Caco-2 (cell line): ENCODE data around the gene PIK3C2G. TPM values are rescaled to one million over a fixed set of nuclear protein-coding genes. Genes with fewer than 3 reads are reported as not detected.

Experiments used
- BruUV-seq: library from RNA; stranded (reverse); fragments of 400-500 nt; replicated peaks from 2 replicates; lab custom pipeline; 2021; lab: Mats Ljungman, UMichigan
- CTCF ChIA-PET: fragments of 300-600 bp; sonication (Branson Sonifier 250); formaldehyde crosslinking; loops from one replicate; lab custom pipeline; 2022; ENCODE audit warnings: antibody characterized with exemption; lab: Charles Lee
- POLR2A ChIA-PET: fragments of 300-600 bp; sonication (Branson Sonifier 250); formaldehyde crosslinking; loops from one replicate; lab custom pipeline; 2022; ENCODE audit warnings: antibody characterized with exemption; lab: Charles Lee
- DNase-seq, 2 experiments: peaks; one replicate each; pipeline versions ENCODE4 v3.0.0 to v3.0.0-alpha.2; 2020 to 2022
- H3K27me3 ChIP-seq: replicated peaks from 2 replicates; pipeline ENCODE4 v1.6.0; 2011; ENCODE audit warnings: low read length; ENCODE audit not compliant: control insufficient read depth, insufficient read depth
- H3K36me3 ChIP-seq: 2 replicates; pipeline ENCODE4 v1.5.1; 2011; ENCODE audit warnings: low read length; ENCODE audit not compliant: control insufficient read depth, insufficient read depth
- H3K4me1 ChIP-seq: fragments of 250-450 bp; sonication (Bioruptor Pico); 2 replicates; pipeline ENCODE4 v1.5.1; 2020; ENCODE audit warnings: mild to moderate bottlenecking
- H3K4me3 ChIP-seq: 2 replicates; pipeline ENCODE4 v1.5.1; 2011; ENCODE audit warnings: low read depth, mild to moderate bottlenecking, control low read depth, low read length
- H3K9me3 ChIP-seq: fragments of 250-450 bp; sonication (Bioruptor Pico); 2 replicates; pipeline ENCODE4 v1.5.1; 2020; ENCODE audit warnings: mild to moderate bottlenecking, moderate library complexity
- H3K27ac Mint-ChIP-seq: one replicate; pipeline ENCODE4 v1.8.0; 2022; ENCODE audit warnings: mixed read lengths; ENCODE audit not compliant: unreplicated experiment
- H3K27me3 Mint-ChIP-seq: one replicate; pipeline ENCODE4 v1.8.0; 2022; ENCODE audit warnings: mixed read lengths; ENCODE audit not compliant: insufficient read depth, unreplicated experiment
- H3K36me3 Mint-ChIP-seq: one replicate; pipeline ENCODE4 v1.8.0; 2022; ENCODE audit warnings: mild to moderate bottlenecking, mixed read lengths; ENCODE audit not compliant: insufficient read depth, unreplicated experiment
- H3K4me1 Mint-ChIP-seq: one replicate; pipeline ENCODE4 v1.8.0; 2022; ENCODE audit warnings: low read depth, mixed read lengths; ENCODE audit not compliant: unreplicated experiment
- H3K4me3 Mint-ChIP-seq: one replicate; pipeline ENCODE4 v1.8.0; 2022; ENCODE audit warnings: mild to moderate bottlenecking, moderate library complexity, mixed read lengths; ENCODE audit not compliant: unreplicated experiment
- H3K9me3 Mint-ChIP-seq: one replicate; pipeline ENCODE4 v1.8.0; 2022; ENCODE audit warnings: mixed read lengths; ENCODE audit not compliant: unreplicated experiment
- CTCF ChIP-seq, 2 experiments: fragments of 200-600 bp in 1 of 2; IDR thresholded peaks; 1 replicate in 1 of 2; 2 replicates in 1 of 2; pipeline versions ENCODE4 v1.5.1 to v1.8.0; 2011 to 2022; ENCODE audit warnings: antibody characterized with exemption in 1 of 2, control low read depth in 1 of 2, inconsistent platforms in 1 of 2, low read depth in 1 of 2, low read length in 1 of 2, mild to moderate bottlenecking in 1 of 2, moderate library complexity in 1 of 2; ENCODE audit not compliant: insufficient read depth in 1 of 2, severe bottlenecking in 1 of 2, unreplicated experiment in 1 of 2
- intact Hi-C: fragments of 100-400 bp; cut with micrococcal nuclease; formaldehyde crosslinking; loops from one replicate; pipeline ENCODE4 v1.10.0; 2022; ENCODE audit not compliant: unreplicated experiment
- total RNA-seq: library from RNA; stranded (reverse); gene quantifications from 2 replicates; pipeline ENCODE4 v1.2.3, GENCODE V29; 2022

The PIK3C2G gene
- total RNA-seq, 1 experiment from 2014 or later, result not detected

DNA sequence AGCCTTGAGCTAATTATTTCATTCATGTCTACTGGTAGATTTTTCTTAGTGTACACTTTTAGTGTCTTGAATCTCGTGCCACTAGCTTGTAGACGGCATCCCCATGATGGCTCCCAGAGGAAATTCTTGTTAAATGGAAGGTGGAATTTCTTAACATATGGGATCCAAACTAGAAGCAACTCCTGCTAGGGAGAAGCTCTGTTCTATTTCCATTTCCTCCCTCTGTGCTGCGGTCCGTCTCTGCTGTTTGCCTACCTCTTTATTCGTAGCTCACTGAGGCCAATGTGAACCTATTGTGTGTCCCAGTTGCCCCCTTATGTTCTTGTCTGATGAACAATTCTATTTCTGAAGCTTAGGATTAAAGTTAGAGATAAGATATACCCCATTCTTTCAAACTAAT, 588 bp downstream of the PIK3C2G start:
- H3K36me3 Mint-ChIP-seq, result no peaks in the 10 kb centered on the region
- Histone ChIP-seq H3K4me3 (no peak overlapping the region), H3K36me3 (no peaks in the 10 kb centered on the region), H3K27me3 (no peaks in the 10 kb centered on the region), H3K4me1 (no peaks in the 10 kb centered on the region), H3K9me3 (no peaks in the 10 kb centered on the region)
- no peaks in the 10 kb centered on the region for H3K4me1 Mint-ChIP-seq
- no TSS peak for BruUV-seq
- no peaks in the 10 kb centered on the region for H3K9me3 Mint-ChIP-seq
- H3K27ac Mint-ChIP-seq, result no peak overlapping the region
- H3K27me3 Mint-ChIP-seq, result peaks cover 18% of the 10 kb centered on the region
- CTCF ChIA-PET, result interaction anchor here (1.2 kb wide), 1 partner anchor 58 kb away, joined by 4 read pairs; no protein-coding TSS in a partner anchor
- intact Hi-C loops, result no loop called here
- TF ChIP-seq CTCF (IDR thresholded peaks at IDR 0.05; ENCODE audit: insufficient read depth in 1 of 2, low read depth in 1 of 2, low read length in 1 of 2, severe bottlenecking in 1 of 2, unreplicated experiment in 1 of 2), result no peak
- H3K4me3 Mint-ChIP-seq, result no peak overlapping the region
- DNase-seq, result no peak
- POLR2A ChIA-PET, result interaction anchor here (0.6 kb wide), 1 partner anchor 160 kb away, joined by 3 read pairs; no protein-coding TSS in a partner anchor

DNA sequence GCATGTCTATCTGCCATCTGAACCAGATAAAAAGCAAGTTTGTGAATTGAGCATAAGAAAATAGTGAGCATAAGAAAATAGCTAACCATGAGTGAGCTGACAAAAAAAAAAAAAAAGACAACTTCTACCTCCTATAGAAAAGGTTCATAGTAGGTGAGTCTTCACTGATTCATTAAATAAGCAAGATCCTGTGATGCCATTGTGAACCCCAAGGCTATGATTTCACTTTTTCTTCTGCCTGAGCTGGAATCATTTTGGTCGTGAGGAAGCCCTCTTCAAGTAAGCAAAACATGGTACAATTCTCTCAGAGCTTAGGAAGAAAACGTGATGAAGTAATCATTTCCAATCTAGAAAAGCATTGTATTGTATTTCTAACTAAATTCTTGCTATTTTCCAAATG, 1.2 kb downstream of the PIK3C2G start:
- POLR2A ChIA-PET, result interaction anchor here (0.6 kb wide), 2 partner anchors 159 to 308 kb away, joined by 3 read pairs; no protein-coding TSS in a partner anchor
- H3K4me3 Mint-ChIP-seq, result no peak overlapping the region
- CTCF ChIA-PET, result interaction anchor here (1.2 kb wide), 1 partner anchor 57 kb away, joined by 4 read pairs; no protein-coding TSS in a partner anchor

GRCh38 chr12:18264581-18265075, 3.3 kb downstream of the PIK3C2G start:
- CTCF ChIA-PET, result no interaction called here
- Mint-ChIP-seq H3K9me3 (no peaks in the 10 kb centered on the region), H3K27me3 (peaks cover 16% of the 10 kb centered on the region), H3K4me3 (no peak overlapping the region), H3K36me3 (no peaks in the 10 kb centered on the region), H3K27ac (no peak overlapping the region), H3K4me1 (no peaks in the 10 kb centered on the region)
- no peak for TF ChIP-seq CTCF (IDR thresholded peaks at IDR 0.05; ENCODE audit: insufficient read depth in 1 of 2, low read depth in 1 of 2, low read length in 1 of 2, severe bottlenecking in 1 of 2, unreplicated experiment in 1 of 2)
- Histone ChIP-seq H3K9me3 (no peaks in the 10 kb centered on the region), H3K36me3 (no peaks in the 10 kb centered on the region), H3K4me3 (no peak overlapping the region), H3K4me1 (no peaks in the 10 kb centered on the region), H3K27me3 (no peaks in the 10 kb centered on the region)
- BruUV-seq, result no TSS peak
- DNase-seq, result no peak
- POLR2A ChIA-PET, result no interaction called here
- intact Hi-C loops, result no loop called here

More for the DNA sequence above, 1.2 kb downstream of the PIK3C2G start:
- H3K4me1 Mint-ChIP-seq, result no peaks in the 10 kb centered on the region
- H3K27me3 Mint-ChIP-seq, result peaks cover 18% of the 10 kb centered on the region
- Histone ChIP-seq H3K4me1 (no peaks in the 10 kb centered on the region), H3K4me3 (no peak overlapping the region), H3K27me3 (no peaks in the 10 kb centered on the region), H3K9me3 (no peaks in the 10 kb centered on the region), H3K36me3 (no peaks in the 10 kb centered on the region)
- H3K9me3 Mint-ChIP-seq, result no peaks in the 10 kb centered on the region
- no peak overlapping the region for H3K27ac Mint-ChIP-seq
- BruUV-seq, result no TSS peak
- TF ChIP-seq CTCF (IDR thresholded peaks at IDR 0.05; ENCODE audit: insufficient read depth in 1 of 2, low read depth in 1 of 2, low read length in 1 of 2, severe bottlenecking in 1 of 2, unreplicated experiment in 1 of 2), result no peak
- no peak for DNase-seq
- intact Hi-C loops, result no loop called here
- no peaks in the 10 kb centered on the region for H3K36me3 Mint-ChIP-seq
